Measurements from ENCODE around the gene RAVER1.

DNA sequence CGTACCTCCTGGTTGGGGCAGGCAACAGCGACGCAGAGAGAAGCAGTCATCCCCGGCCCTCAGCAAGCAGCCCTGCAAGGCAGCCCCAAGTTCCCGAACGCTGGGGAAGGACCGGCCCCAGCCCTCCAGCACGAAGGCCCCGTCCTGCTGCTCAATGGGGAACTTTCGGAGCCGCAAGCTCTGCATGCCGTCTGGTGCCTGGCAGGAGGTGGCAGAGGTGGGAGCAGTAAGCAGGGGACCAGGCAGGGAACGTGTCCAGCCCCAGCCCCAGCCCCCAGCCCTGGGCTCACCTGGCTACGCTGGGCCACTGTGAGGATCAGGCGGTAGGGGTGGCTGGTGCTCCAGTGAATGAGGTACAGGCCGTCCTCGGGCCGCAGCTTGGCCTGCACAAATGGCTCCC is 28.9 kb upstream of the RAVER1 start:
- TF ChIP-seq POLR2A (IDR thresholded peaks at IDR 0.05; ENCODE audit: low read length) = no peak
- no peak for TF ChIP-seq GATA1 (IDR thresholded peaks at IDR 0.05; ENCODE audit: low read depth, low read length)

Data from erythroblast (primary cell).